Kidney epithelial cell (primary cell): Measurements from ENCODE around the gene PRDM10. TPM values are rescaled to one million over a fixed set of nuclear protein-coding genes. Genes with fewer than 3 reads are reported as not detected.

ENCODE experiments used
- DNase-seq: peaks from one replicate; pipeline ENCODE4 v3.0.0-alpha.2; 2010; ENCODE audit warnings: low read depth
- H3K27me3 ChIP-seq: 2 replicates; pipeline ENCODE4 v1.6.0; 2011; ENCODE audit warnings: low read length; ENCODE audit not compliant: control insufficient read depth, insufficient read depth
- H3K36me3 ChIP-seq: 2 replicates; pipeline ENCODE4 v1.5.1; 2011; ENCODE audit warnings: low read length; ENCODE audit not compliant: control insufficient read depth, insufficient read depth
- H3K4me3 ChIP-seq: 2 replicates; pipeline ENCODE4 v1.5.1; 2011; ENCODE audit warnings: low read depth, mild to moderate bottlenecking, control low read depth, low read length
- CTCF ChIP-seq: IDR thresholded peaks from 2 replicates; pipeline ENCODE4 v1.5.1; 2011; ENCODE audit warnings: mild to moderate bottlenecking, moderate library complexity, low read length, control low read depth, inconsistent platforms; ENCODE audit not compliant: insufficient read depth, poor library complexity, severe bottlenecking
- total RNA-seq: library from RNA; depleted of rRNA; stranded (reverse); fragments of >200 nt; gene quantifications from 2 replicates; pipeline ENCODE4 v1.2.3, GENCODE V29; 2015

Gene PRDM10
- total RNA-seq, 1 donor from 2014 or later: 7.1 TPM

GRCh38 chr11:130032931-130033330, 30.3 kb upstream of the PRDM10 start:
- Histone ChIP-seq H3K4me3 (no peak overlapping the region), H3K36me3 (no peaks in the 10 kb centered on the region), H3K27me3 (no peaks in the 10 kb centered on the region)
- no peak for TF ChIP-seq CTCF
- no peak for DNase-seq

- no peak overlapping the region for H3K4me3 ChIP-seq
- no peaks in the 10 kb centered on the region for H3K27me3 ChIP-seq
- H3K36me3 ChIP-seq: no peaks in the 10 kb centered on the region
- TF ChIP-seq CTCF: no peak
- DNase-seq: no peak
Observed at GRCh38 chr11:130031945-130032344, 29.3 kb upstream of the PRDM10 start.

- no peak for TF ChIP-seq CTCF
- H3K36me3 ChIP-seq: no peaks in the 10 kb centered on the region
- no peak for DNase-seq
- no peaks in the 10 kb centered on the region for H3K27me3 ChIP-seq
- no peak overlapping the region for H3K4me3 ChIP-seq
Observed at GRCh38 chr11:130031056-130031455, 28.4 kb upstream of the PRDM10 start.

- DNase-seq: no peak
- no peak overlapping the region for H3K4me3 ChIP-seq
- no peaks in the 10 kb centered on the region for H3K27me3 ChIP-seq
- no peaks in the 10 kb centered on the region for H3K36me3 ChIP-seq
- TF ChIP-seq CTCF: no peak
Observed at GRCh38 chr11:130029137-130029536, 26.5 kb upstream of the PRDM10 start.

- Histone ChIP-seq H3K4me3 (no peak overlapping the region), H3K36me3 (no peaks in the 10 kb centered on the region), H3K27me3 (no peaks in the 10 kb centered on the region)
- DNase-seq: no peak
- TF ChIP-seq CTCF: no peak
Observed at GRCh38 chr11:130025371-130025770, 22.7 kb upstream of the PRDM10 start.

- Histone ChIP-seq H3K36me3 (no peaks in the 10 kb centered on the region), H3K4me3 (no peak overlapping the region), H3K27me3 (no peaks in the 10 kb centered on the region)
- TF ChIP-seq CTCF: no peak
- no peak for DNase-seq
Observed at GRCh38 chr11:130024361-130024760, 21.7 kb upstream of the PRDM10 start.
